SJCRH30 (cell line): Measurements from ENCODE around the gene XRCC3. TPM values are rescaled to one million over a fixed set of nuclear protein-coding genes. Genes with fewer than 3 reads are reported as not detected.

Experiments
- DNase-seq, 2 experiments: peaks; one replicate each; pipeline ENCODE4 v3.0.0-alpha.2; 2015 to 2020
- H3K27ac ChIP-seq: fragments of 250-450 bp; sonication (Bioruptor Pico); 2 replicates; pipeline ENCODE4 v1.5.1; 2020; ENCODE audit warnings: mild to moderate bottlenecking, moderate library complexity
- H3K27me3 ChIP-seq: fragments of 250-450 bp; sonication (Bioruptor Pico); 2 replicates; pipeline ENCODE4 v1.5.1; 2020; ENCODE audit warnings: mild to moderate bottlenecking, moderate library complexity
- H3K36me3 ChIP-seq: fragments of 250-450 bp; sonication (Bioruptor Pico); 2 replicates; pipeline ENCODE4 v1.5.1; 2020; ENCODE audit warnings: mild to moderate bottlenecking, moderate library complexity
- H3K4me1 ChIP-seq: fragments of 250-450 bp; sonication (Bioruptor Pico); 2 replicates; pipeline ENCODE4 v1.5.1; 2020; ENCODE audit warnings: mild to moderate bottlenecking, moderate library complexity
- H3K4me3 ChIP-seq: fragments of 250-450 bp; sonication (Bioruptor Pico); 2 replicates; pipeline ENCODE4 v1.5.1; 2020; ENCODE audit warnings: mild to moderate bottlenecking, moderate library complexity
- H3K9me3 ChIP-seq: fragments of 250-450 bp; sonication (Bioruptor Pico); replicated peaks from 2 replicates; pipeline ENCODE4 v1.5.1; 2020; ENCODE audit warnings: mild to moderate bottlenecking, moderate library complexity
- total RNA-seq: library from RNA; depleted of rRNA; stranded (reverse); fragments of >200 nt; shearing (Covaris generic); gene quantifications from 2 replicates; pipeline ENCODE4 v1.2.3, GENCODE V29; 2014

The XRCC3 gene
- total RNA-seq, 1 experiment from 2014 or later: 67.0 TPM

- Histone ChIP-seq H3K27me3 (no peaks in the 10 kb centered on the region), H3K4me1 (no peaks in the 10 kb centered on the region), H3K9me3 (no peaks in the 10 kb centered on the region), H3K36me3 (peaks cover 16% of the 10 kb centered on the region), H3K4me3 (no peak overlapping the region), H3K27ac (no peak overlapping the region)
- no peak for DNase-seq
These were observed 19.0 kb upstream of the XRCC3 start for GRCh38 chr14:103734081-103734888.

GRCh38 chr14:103733651-103734050 is 18.4 kb upstream of the XRCC3 start:
- Histone ChIP-seq H3K27ac (no peak overlapping the region), H3K27me3 (no peaks in the 10 kb centered on the region), H3K4me3 (no peak overlapping the region), H3K9me3 (no peaks in the 10 kb centered on the region), H3K36me3 (peaks cover 16% of the 10 kb centered on the region), H3K4me1 (no peaks in the 10 kb centered on the region)
- no peak for DNase-seq

GRCh38 chr14:103732868-103733620 is 17.8 kb upstream of the XRCC3 start:
- no peaks in the 10 kb centered on the region for H3K27me3 ChIP-seq
- no peaks in the 10 kb centered on the region for H3K9me3 ChIP-seq
- no peak overlapping the region for H3K27ac ChIP-seq
- H3K4me3 ChIP-seq: no peak overlapping the region
- DNase-seq: no peak
- no peaks in the 10 kb centered on the region for H3K4me1 ChIP-seq
- H3K36me3 ChIP-seq: peaks cover 16% of the 10 kb centered on the region

GRCh38 chr14:103731916-103732867 is 16.9 kb upstream of the XRCC3 start:
- Histone ChIP-seq H3K9me3 (no peaks in the 10 kb centered on the region), H3K4me1 (no peaks in the 10 kb centered on the region), H3K27me3 (no peaks in the 10 kb centered on the region), H3K27ac (no peak overlapping the region), H3K4me3 (no peak overlapping the region), H3K36me3 (peaks cover 16% of the 10 kb centered on the region)
- DNase-seq: no peak

GRCh38 chr14:103731481-103731880 is 16.2 kb upstream of the XRCC3 start:
- no peaks in the 10 kb centered on the region for H3K27me3 ChIP-seq
- H3K9me3 ChIP-seq: no peaks in the 10 kb centered on the region
- H3K27ac ChIP-seq: no peak overlapping the region
- H3K36me3 ChIP-seq: peaks cover 16% of the 10 kb centered on the region
- no peaks in the 10 kb centered on the region for H3K4me1 ChIP-seq
- no peak for DNase-seq
- no peak overlapping the region for H3K4me3 ChIP-seq

DNA sequence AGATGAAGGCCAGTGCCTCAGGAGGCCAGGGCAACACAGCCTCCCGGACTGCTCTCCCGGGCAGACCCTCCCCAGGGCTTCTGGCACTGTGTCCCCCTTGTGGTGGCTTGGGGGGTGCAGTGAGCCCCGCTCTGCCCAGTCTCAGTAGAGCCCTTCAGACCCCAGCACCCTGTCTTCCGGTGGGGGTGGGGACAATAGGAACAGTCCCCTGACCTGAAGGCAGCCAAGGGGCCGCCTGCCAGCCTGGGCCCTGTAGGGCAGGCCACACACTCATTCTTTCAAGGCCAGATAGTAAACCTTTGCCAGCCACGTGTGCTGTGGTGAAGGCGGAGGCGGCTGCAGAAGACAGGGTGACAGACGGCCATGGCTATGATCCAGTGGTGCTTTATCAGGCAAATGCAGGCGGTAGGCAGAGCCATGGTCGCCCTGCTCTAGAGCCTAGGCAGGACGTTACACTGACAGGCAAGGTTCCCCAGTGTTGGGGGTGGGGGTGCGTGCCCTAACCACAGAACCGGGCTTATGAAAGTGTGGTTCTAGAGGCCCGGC is 15.3 kb upstream of the XRCC3 start:
- H3K9me3 ChIP-seq: no peaks in the 10 kb centered on the region
- H3K4me1 ChIP-seq: no peaks in the 10 kb centered on the region
- no peaks in the 10 kb centered on the region for H3K27me3 ChIP-seq
- peaks cover 16% of the 10 kb centered on the region for H3K36me3 ChIP-seq
- H3K4me3 ChIP-seq: no peak overlapping the region
- no peak overlapping the region for H3K27ac ChIP-seq
- DNase-seq: no peak

GRCh38 chr14:103729496-103730448 is 14.5 kb upstream of the XRCC3 start:
- Histone ChIP-seq H3K4me1 (no peaks in the 10 kb centered on the region), H3K27me3 (no peaks in the 10 kb centered on the region), H3K4me3 (no peak overlapping the region), H3K27ac (no peak overlapping the region), H3K9me3 (no peaks in the 10 kb centered on the region), H3K36me3 (peaks cover 16% of the 10 kb centered on the region)
- DNase-seq: no peak

DNA sequence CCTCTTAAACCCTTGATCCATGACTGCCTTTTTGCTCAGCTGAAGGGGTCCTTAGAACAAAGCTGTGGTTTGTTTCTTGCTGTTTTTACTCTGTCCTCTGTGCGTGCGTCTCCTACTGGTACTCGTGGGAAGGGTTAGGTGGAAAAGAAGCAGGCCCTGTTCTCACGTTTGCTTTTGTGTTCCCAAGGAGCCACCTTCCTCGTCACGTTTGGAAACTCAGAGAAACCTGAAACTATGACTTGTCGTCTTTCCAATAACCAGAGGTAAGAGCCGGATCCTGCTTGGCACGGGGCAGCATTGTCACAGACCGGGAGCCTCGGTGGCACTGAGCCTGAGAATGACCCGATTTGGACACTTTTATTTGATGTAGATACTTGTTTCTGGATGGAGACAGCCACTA is 13.5 kb upstream of the XRCC3 start:
- Histone ChIP-seq H3K27me3 (no peaks in the 10 kb centered on the region), H3K36me3 (peaks cover 13% of the 10 kb centered on the region), H3K4me3 (no peak overlapping the region), H3K4me1 (no peaks in the 10 kb centered on the region), H3K27ac (no peak overlapping the region), H3K9me3 (no peaks in the 10 kb centered on the region)
- DNase-seq: no peak

DNA sequence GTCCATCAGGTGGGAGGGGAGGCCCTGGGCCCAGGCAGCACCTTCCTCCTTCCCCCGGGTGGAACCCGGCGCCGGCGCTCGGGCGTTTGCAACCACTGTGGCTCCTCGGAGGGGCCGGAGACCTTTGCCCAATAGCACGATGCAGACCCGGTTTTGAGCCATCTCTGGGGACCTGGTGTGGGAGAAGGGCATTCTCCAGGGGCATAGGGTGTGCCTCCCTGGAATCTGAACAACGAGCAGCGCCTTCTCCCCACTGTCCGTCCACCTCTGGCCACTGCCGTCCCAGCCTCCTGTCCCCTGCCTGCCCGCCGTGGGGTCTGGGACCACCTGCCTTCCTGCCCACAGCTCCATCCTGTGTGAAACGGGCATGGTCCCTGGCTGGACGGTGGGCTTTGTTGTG is 12.9 kb upstream of the XRCC3 start:
- no peak for DNase-seq
- no peak overlapping the region for H3K27ac ChIP-seq
- H3K36me3 ChIP-seq: peaks cover 9% of the 10 kb centered on the region

GRCh38 chr14:103727313-103727980 is 12.2 kb upstream of the XRCC3 start:
- Histone ChIP-seq H3K4me3 (no peak overlapping the region), H3K27ac (no peak overlapping the region), H3K9me3 (no peaks in the 10 kb centered on the region), H3K27me3 (no peaks in the 10 kb centered on the region), H3K36me3 (peaks cover 6% of the 10 kb centered on the region; the same call in 1 of the 2 replicates), H3K4me1 (no peaks in the 10 kb centered on the region)
- DNase-seq: no peak

More for the DNA sequence above, 12.9 kb upstream of the XRCC3 start:
- no peaks in the 10 kb centered on the region for H3K27me3 ChIP-seq
- no peaks in the 10 kb centered on the region for H3K9me3 ChIP-seq
- H3K4me1 ChIP-seq: no peaks in the 10 kb centered on the region
- no peak overlapping the region for H3K4me3 ChIP-seq

- Histone ChIP-seq H3K27ac (no peak overlapping the region), H3K9me3 (no peaks in the 10 kb centered on the region), H3K36me3 (no peaks in the 10 kb centered on the region; the same call in 1 of the 2 replicates), H3K4me3 (no peak overlapping the region), H3K4me1 (no peaks in the 10 kb centered on the region), H3K27me3 (no peaks in the 10 kb centered on the region)
- no peak for DNase-seq
These were observed 11.2 kb upstream of the XRCC3 start for GRCh38 chr14:103726474-103726873.

DNA sequence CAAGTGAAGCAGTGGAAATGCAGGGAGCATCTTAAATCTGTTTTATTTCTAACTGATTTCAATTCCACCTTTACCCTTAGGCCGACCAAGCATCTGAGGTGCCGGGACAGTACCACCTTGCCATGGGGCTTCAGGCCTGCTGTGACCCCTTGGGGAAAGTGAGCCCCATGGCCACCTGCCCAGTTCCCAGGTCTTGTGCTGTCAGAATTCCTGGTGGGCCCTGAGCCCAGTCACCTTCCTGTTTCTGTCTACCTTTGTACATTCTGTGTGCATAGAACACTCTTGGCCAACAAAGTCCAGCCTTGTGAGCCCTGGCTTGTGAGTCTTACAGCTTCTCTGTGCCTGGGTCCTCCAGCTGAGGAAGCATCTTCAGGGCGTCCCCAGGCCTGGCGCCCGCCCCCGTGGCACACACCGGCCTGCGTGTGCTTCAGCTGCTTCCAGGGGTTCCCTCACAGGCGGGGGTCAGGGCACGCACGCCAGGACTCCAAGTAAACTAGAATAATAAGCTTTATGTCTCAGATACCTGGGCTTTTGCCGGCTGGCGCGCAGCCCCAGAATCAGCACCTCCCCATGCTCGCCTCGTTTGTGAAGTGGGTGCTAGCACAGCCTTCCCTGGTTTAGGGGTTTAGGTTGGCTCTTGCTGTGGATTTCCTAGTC is 10.6 kb upstream of the XRCC3 start:
- Histone ChIP-seq H3K4me3 (no peak overlapping the region), H3K9me3 (no peaks in the 10 kb centered on the region), H3K27me3 (no peaks in the 10 kb centered on the region), H3K36me3 (no peaks in the 10 kb centered on the region), H3K27ac (no peak overlapping the region), H3K4me1 (no peaks in the 10 kb centered on the region)
- no peak for DNase-seq
